H1 (cell line): ENCODE measurements around the gene EPHB6.

Experiments used
- ASH2L ChIP-seq: fragments of 200-600, 300-600 bp; sonication (generic); IDR thresholded peaks from one replicate; pipeline ENCODE4 v1.7.1; 2017; ENCODE audit warnings: low read length
- CEBPB ChIP-seq: IDR thresholded peaks from 2 replicates; pipeline ENCODE4 v1.6.1; 2012; ENCODE audit warnings: low read depth, low read length
- SIN3A ChIP-seq, 2 experiments: IDR thresholded peaks in 1 of 2; conservative IDR thresholded peaks in 1 of 2; 2 replicates each; pipeline ENCODE4 v1.6.1; 2011 to 2012; ENCODE audit warnings: low read length in 2 of 2, improper control_type of control experiment in 1 of 2, low read depth in 1 of 2, mild to moderate bottlenecking in 1 of 2
- TBP ChIP-seq: IDR thresholded peaks from 2 replicates; pipeline ENCODE4 v1.6.1; 2011; ENCODE audit warnings: low read depth, low read length, improper control_type of control experiment

GRCh38 chr7:142905759-142906158, 50.9 kb downstream of the EPHB6 start:
- TF ChIP-seq SIN3A (conservative IDR thresholded peaks at IDR 0.05 in 1 of 2, IDR thresholded peaks at IDR 0.05 in 1 of 2; ENCODE audit: low read depth in 1 of 2, low read length in 2 of 2) = no peak
- TF ChIP-seq TBP = no peak
- TF ChIP-seq ASH2L = no peak
- no peak for TF ChIP-seq CEBPB
